Left forelimb (tissue), 1 donor: Measurements from ENCODE around the gene CCNA2.

Experiments
- DNase-seq: peaks from one replicate; pipeline ENCODE4 v3.0.0-alpha.2; 2018; ENCODE audit warnings: low spot score

CCNA2 gene

DNA sequence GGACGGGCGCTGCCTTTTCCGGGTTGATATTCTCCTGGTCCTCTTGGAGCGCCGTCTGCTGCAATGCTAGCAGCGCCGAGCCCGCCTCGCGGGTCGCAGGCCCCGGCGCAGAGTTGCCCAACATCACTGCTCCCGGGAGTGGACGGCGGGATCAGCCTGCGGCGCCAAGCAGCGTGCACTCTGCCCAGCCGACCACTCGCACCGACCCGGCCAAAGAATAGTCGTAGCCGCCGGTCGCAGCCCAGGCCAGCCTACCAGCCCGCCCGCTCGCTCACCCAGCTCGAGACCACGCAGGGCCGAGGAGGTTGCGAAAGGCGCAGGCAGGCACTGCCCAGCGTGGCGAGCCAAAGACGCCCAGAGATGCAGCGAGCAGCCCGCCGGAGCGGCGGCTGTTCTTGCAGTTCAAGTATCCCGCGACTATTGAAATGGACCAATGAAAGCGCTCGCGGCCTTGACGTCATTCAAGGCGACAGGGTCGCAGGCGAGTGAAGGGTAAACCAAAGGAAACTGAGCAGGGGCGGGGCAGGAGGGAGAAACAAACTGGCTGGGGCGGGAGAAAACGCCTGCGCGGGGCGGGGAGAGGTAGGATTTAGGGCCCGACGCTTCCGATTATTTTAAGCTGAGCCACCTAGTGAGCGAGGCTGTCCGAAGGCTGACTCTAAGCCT is at the start of gene CCNA2:
Gene CCNA2, minus strand, starts transcription at position 379 of the 666 bp plus-strand sequence. Its CDS starts 255 bp downstream, at position 124.
- DNase-seq = peak; percentile 95

DNA sequence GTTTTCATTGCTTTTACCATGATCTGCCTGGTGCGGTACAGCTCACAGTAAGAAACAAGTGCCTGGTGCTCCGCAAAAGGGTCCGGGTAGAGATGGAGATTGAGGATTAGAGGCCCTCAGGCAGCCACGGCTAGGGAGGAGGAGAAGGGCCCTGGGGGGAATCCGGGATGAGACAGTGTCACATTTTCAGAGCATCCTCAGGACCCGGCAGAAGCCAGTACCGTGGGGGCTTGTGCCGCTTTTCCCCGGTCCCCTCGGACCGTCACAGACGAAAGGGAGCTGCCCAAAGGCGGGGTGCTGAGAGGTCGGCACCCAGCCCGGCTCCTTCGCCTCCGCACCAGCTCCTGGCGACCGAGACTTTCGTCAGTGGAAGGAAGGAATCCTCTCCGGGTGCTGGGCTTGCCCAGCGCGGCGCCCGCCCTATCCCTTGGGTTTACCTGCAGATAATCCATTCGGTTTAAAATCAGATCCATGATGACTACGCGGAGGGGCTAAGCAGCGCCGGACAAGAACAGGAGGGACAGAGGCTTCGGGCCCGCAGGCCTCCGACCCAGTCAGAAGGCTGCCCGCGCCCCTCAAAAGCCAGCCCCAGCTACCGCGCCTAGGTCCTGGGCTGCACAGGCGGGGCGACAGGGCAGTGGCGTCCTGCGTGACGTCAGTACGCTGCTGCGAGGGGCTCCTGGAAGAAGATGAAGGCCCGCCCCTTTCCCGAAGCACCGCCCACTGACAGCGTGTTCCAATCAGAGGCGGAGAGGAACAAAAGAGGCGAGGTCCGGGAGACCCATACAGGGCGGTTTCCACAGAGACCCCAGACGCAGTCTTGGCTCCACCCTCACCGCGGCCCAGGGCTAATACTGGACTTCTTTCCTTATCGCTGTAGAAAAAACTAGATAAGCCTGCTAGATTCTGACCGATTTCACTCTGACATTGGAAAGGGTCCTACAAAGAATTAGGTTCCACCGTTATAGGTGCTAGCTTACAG is 46.4 kb upstream of the CCNA2 start, which contains the start of gene BBS7:
Gene BBS7, minus strand, starts transcription at position 634 of the 982 bp plus-strand sequence. Its CDS starts 161 bp downstream, at position 473.
- DNase-seq = peak; percentile 98

DNA sequence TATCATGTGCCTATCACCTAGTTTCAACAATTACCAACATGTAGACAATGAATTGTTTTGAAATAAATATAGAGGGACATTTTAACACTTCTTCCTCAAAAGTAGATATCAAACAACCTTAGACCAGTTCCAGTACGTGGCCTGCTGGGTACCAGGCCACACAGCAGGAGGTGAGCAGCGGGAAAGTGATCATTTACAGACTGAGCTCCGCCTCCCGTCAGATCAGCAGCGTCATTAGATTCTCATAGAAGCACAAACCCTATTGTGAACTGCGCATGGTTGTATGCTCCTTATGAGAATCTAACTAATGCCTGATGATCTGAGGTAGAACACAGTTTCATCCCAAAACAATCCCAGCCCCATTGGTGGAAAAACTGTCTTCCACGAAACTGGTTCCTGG is 40.1 kb upstream of the CCNA2 start:
- no peak for DNase-seq

DNA sequence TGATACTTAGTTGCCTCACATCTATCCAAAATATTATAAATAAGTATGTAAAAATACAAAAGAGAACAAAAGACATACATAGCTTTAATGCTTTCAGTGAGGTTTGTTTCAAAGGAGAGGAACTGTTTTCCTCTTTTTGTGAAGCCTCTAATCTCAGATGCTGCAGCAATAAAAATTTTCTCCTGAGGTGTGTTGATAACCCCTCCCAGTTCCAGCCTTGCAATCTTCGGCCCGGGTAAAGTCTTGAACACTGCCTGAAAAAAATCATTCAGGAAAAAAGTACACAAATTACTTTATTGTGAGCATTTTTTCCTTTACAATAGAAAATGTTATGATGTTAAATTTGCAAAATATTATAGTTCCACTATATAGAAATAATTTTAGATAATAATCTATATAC is 37.7 kb upstream of the CCNA2 start:
- no peak for DNase-seq

DNA sequence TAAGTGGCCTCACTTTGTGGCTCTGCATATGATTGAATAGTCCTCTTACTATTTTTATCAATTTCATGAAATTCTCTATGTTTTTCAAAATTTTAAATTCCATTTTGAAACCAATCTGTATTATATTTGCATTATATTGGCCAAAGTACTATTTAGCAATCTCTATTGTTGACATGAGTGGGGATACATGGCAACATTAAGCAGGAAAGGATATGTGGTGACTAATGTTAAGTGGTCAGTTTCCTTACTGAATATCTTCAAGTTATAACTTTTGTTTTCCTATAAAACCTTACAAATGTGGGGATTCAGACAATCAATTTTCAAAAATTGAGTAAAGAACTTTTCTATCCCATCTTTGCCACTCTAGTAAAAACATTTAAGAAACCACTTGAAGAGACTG is 36.4 kb upstream of the CCNA2 start:
- no peak for DNase-seq

DNA sequence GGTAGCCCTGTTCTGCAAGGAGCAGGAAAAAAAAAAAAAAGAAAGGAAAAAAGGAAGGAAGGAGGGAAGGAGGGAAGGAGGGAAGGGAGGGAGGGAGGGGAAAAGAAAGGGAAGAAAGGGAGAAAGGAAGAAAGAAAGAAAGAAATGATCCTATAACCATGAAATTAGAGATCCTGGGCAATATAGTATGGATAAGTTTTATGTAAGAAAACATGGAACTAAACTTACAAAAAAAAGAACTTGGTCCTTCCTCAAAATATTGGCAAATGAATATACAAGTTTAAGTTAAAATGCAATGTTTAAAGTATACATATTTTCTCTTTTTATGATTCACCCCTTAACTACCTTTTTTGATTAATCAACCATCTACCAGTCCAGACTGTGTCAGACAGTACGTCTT is 27.7 kb upstream of the CCNA2 start:
- DNase-seq = no peak

DNA sequence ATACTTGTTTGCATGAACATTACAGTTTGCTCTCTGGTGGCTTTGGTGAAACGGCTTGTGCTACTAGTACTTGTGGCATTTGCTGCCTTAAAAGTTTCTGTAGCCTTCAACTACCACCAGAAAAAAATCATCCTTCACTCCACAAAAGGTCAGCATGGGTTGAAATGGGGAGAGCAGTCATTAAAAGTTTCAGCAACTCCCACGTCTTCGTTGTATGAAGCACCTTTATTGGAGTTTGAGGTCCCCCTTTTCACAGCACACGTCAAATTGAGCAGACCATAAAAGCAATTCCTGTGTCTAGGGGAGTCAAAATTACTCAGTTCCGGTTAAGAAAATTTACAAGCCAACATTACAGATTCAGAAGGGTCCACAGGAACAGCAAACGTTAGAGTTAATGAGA is 23.0 kb upstream of the CCNA2 start:
- DNase-seq = no peak

DNA sequence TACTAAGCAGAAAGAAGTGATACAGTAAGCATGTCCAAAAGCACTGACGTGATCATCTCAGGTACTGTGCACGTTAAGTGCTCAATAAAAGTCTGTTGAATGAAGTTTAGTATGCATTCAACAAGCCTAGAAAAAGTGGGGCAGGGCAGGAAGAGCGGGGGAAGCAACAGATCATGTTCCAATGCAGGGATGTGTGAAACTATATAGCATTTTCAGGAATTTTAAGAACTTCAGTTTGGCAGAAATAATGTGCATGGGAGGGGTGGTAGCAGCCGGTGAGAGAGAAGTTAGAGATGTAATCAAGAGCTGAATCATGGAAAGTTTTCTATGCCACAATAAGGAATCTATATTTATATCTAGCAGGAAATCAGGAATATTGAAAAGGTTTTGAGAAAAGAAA is 19.2 kb upstream of the CCNA2 start:
- DNase-seq = no peak

DNA sequence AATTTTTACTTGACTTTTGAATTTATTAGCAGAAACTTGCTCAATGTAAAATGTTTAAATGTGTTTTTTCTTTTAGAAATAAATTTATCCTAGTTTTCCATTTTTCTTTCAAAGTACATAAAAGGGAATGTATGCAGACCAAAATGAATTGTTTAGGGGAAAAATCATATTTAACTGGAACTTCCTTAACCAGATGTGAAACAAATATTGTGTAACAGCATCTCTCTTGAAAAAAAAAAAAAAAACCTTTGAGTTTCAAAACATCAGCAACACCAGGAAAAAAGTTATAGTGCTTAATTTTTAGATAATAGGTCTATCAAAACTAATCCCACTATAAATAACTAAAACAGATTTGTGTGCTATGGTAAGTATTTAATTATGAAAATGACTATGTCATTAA is 14.5 kb upstream of the CCNA2 start:
- no peak for DNase-seq

DNA sequence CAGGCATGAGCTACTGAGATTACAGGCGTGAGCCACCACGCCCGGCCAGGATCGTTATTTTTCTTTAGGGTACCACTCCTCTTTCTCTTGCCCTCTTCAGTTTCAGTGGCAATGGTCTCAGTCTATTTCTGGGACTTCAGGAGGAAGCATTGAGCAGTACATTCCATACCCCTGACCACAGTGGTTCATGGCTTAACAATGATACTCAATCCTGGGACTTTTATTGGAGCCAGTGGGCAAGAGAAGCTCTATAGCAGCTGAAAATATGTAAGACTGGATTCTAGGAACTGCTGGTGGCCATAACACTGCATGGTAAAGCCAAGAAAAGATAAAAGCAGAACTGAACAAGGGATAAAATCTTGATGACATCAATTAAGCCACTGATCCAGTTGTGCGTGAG is 5.8 kb upstream of the CCNA2 start:
- DNase-seq = no peak

DNA sequence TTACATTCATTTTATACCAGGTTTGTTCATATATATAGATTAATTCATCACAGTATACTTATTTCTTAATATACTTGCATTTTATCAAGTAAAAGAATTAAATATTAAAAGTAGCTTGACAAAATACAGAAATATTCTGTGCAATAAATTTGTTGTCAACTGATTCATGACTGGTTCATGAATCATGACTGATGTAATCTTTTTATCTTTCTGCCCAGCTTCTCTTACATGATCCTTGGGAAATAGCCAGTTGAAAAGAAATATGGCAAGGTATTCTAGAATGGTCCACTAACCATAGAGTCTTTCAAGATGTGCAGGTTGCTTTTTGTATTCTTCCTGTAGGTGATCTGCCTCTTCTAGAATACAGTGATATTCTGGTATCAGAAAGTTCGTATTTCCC is 4.2 kb upstream of the CCNA2 start:
- no peak for DNase-seq

DNA sequence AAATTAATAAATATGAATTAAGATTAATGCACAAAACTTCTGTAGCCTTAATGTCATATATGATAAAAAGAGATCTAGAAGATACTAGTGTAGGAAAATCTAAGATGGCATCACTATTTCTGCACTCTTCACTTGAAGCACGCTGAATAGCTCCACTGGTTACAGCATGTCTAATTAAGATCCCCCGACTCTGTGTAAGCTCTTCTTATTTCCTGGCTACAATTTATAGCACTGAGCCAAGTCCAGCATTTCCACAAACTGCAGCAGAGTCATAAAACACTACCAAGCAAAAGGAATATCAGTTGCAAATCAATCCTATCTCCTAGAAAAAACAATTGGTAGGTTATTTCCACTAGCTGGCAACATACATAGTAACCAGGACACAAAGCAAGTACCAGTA is 1.3 kb upstream of the CCNA2 start:
- no peak for DNase-seq

DNA sequence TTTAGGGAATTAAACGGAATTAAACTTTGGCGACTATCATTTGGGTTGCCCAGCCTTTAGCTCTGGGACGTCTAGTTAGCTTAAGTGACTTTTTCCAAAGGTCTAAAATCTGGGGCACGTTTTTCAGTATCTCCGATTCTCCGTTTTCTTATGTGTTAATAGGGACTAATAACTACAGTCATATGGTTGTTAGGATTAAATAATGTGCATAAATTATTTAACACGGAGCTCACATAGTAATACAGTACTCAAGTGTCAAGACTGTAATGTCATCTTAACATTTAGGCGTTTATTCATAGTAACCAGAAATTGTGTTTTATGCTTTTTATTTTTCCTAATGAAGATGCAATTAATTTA is 466 bp upstream of the CCNA2 start:
- no peak for DNase-seq

DNA sequence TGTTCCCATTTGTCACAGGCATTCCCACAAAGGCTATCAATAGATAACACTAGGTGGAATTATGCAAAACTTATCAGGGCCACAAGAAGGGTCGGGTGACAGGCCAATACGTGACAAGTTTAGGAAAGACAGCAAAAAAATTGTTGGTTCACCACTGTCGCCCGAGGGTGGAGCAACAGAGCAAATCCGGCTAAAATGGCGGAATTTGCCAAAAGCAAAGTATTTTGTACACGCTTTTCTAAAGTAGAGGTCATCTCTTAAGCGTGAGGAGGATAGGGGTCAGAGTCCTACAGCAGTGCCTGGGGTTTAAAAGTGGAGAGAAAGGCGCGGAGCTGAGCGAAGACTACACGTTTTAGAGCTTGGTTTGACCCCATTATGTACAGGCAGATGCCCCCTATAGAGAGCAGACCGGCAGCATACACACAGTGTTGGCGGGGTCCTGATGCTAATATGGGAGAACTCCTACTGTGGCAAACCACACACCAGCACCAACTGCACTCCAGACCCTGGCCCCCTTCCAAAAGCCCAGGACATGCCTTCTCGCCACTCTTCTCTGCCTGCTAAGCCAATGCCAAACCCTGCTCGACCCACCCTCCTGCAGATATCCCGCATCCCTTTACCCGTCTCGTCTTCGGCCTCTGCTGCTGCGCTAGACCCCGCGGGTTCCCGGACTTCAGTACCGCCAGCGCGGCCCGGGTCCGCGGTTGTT is 733 bp downstream of the CCNA2 start:
- no peak for DNase-seq

DNA sequence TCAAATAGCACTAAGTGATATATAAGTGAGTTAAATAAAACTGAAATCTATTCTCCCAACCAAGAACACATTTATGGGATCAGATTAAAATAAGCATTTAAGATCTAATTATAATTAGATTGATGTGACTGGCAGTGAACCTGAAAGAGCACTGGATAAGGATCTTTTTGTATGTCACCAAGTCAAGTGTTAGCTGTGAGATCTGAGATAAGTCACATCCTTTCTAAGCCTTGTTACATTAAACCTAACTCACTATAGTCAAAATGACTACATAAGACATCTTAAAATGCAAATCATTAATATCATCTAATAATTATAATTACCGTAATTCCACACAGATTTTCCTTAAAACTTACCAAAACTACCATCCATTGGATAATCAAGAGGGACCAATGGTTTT is 1.6 kb downstream of the CCNA2 start:
- no peak for DNase-seq

DNA sequence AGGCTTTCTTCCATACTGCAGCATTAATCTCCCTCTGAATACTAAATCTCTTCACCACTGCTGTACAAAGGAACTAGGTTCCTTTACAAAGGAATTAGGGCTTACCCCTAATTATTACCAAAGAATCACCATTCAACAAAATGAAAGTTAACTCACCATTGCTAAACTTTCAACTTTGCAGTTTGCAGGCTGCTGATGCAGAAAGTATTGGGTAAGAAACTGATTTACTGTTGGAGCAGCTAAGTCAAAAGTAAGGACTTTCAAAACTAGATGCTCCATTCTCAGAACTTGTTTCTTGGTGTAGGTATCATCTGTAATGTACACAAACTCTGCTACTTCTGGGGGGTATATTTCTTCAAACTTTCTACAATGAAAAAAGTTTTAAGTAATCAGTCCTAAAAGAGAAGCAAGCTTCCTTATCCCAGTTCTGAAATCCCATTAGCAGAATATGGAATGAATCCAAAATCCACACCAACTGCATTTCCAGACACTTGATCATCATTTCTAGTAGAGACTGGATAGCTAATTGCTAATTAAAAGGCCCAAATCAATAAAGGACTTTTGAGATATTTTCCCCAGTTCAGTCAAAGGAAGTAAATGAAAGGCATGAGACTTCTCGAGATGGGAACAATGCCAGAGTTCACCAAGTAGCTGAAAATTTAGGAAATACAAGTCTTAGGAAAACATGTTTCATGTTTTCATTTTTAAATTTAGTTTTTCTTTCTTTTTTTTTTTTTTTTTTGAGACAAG is 4.3 kb downstream of the CCNA2 start:
- no peak for DNase-seq

DNA sequence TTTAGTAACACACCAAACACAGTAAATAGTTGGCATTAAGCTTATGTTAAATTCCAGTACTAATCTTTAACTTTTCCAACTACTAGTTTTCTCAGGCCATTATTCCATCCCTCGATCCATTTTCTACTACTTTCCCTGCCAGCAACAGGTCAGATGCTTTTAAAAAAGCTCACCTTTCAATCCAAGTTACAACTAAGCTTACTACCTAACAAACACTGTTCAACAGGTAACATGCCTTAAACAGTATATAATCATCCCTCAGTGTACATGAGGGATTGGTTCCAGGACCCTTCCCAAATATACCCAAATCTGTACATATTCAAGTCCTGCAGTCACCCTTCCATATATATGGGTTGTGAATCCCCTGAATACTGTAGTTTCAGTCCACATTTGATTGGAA is 5.5 kb downstream of the CCNA2 start:
- no peak for DNase-seq

DNA sequence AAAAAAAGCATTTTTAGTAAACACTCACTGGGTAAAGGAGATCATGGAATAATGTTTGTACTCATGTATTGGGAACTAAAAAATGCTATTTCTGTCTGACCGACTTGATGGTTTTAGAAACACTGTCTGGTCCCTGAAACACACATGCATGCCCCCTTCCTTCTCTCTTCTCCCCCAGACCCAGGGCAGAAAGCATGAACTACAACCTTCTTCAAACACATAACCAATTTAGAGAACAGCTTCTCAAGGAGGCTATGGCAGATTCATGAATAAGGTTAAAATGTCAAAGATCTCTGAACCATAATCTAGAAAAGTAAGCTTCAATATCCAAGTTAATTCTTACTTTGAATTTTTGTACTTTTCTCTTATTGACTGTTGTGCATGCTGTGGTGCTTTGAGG is 6.0 kb downstream of the CCNA2 start:
- no peak for DNase-seq

DNA sequence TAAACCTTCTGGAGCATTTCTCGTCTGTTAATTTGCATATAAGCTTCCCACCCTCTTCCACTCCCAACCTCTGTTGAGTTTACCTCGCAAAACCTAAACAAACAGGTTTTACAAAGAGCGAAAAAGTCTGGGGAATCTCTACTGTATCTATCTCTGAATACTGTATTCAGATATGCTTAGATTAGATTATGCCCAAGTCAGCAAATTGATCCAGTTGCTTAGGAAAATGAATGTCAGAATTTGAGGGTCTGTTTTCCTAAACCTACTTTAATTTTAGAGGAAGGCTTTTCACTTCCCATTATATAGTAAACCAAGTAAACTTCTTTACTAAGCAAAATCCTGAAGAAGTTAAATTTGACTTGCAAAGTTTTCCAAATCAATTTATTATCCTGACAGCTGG is 6.7 kb downstream of the CCNA2 start:
- DNase-seq = no peak

DNA sequence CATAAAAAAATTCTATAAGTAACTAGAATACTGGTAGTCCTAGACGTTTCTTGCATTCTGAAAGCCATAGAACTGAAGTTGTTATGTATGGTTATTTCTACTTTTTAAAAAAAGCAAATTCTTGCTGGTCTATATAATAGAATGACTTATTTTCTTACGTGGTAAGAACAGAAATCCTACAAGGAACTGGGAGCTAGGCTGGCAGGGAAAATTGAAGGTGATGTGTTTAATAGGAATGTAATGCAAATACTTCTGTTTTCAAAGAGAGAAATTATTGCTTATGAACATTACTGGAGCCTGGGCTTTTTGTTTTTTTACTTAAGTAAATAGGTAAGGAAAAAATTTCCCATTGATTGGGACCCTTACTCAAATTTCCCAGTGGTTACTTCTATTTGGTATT is 8.9 kb downstream of the CCNA2 start:
- no peak for DNase-seq

DNA sequence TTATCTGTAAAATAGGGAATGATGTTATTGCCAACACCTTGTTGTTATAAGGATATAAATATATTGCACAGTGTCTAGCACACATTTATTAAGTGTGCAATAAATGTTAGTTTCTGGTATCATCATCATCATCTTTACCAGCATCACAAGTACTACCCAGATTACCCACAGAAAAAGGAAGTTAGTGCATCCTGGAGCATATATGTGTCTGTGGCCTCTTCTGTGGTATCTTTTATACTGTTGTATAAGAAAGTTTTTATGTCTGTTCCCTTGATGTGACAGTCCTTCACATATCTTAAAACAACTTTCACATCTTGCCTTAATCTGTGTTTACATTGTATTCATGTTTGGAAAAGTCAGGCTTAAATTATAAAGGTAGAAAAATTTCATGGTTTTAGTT is 12.6 kb downstream of the CCNA2 start:
- no peak for DNase-seq

DNA sequence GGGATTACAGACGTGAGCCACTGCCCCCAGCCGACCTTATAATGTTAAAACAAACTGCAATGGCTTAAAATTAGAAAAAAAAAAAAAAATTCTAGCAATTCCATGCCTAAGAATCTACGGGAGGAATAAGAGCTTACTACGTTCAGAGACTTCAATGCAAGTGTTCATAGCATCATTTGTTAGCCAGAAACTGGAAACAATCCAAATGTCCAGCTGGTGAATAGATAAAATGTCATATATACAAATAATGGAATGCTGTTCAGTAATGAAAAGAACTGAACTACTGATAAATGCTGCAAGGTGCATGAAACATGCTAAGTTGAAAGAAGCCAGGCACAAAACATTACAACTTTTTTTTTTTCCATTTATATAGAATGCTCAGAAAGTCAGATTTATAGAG is 17.3 kb downstream of the CCNA2 start:
- DNase-seq = no peak
